HepG2 (cell line): Measurements from ENCODE around the gene SMIM36. TPM values are rescaled to one million over a fixed set of nuclear protein-coding genes. Genes with fewer than 3 reads are reported as not detected.

ENCODE experiments used
- ASH2L ChIP-seq: fragments of 300-600, 200-600 bp; sonication (generic); IDR thresholded peaks from 2 replicates; pipeline ENCODE4 v1.7.0; 2017; ENCODE audit warnings: low read depth, mild to moderate bottlenecking, moderate library complexity, mixed read lengths, low read length; ENCODE audit not compliant: insufficient read length
- EZH2 ChIP-seq: conservative IDR thresholded peaks from 2 replicates; pipeline ENCODE4 v1.6.1; 2012; ENCODE audit warnings: mild to moderate bottlenecking, low read depth, low read length, moderate library complexity
- FOSL1 ChIP-seq: sonication (generic); formaldehyde crosslinking; IDR thresholded peaks from 2 replicates; pipeline ENCODE4 v1.9.0; 2021; ENCODE audit warnings: missing genetic modification reagents, borderline replicate concordance
- HMG20B ChIP-seq: conservative IDR thresholded peaks from 2 replicates; pipeline ENCODE4 v1.6.1; 2016; ENCODE audit warnings: missing genetic modification reagents, missing compliant biosample characterization
- HNF4G ChIP-seq, 2 experiments: sonication (generic) in 1 of 2; formaldehyde crosslinking in 1 of 2; IDR thresholded peaks; 2 replicates each; pipeline versions ENCODE4 v1.4.0 to v1.6.1; 2011 to 2020; ENCODE audit warnings: borderline replicate concordance in 2 of 2, low read depth in 2 of 2, mild to moderate bottlenecking in 2 of 2, low read length in 1 of 2, missing genetic modification reagents in 1 of 2, moderate library complexity in 1 of 2
- HNRNPLL ChIP-seq: fragments of 200-400 bp; formaldehyde crosslinking; IDR thresholded peaks from 2 replicates; pipeline ENCODE4 v1.6.1; 2017; ENCODE audit warnings: mild to moderate bottlenecking, low read depth, low read length; ENCODE audit not compliant: poor library complexity, severe bottlenecking
- KDM3A ChIP-seq: IDR thresholded peaks from 2 replicates; pipeline ENCODE4 v1.6.1; 2018; ENCODE audit warnings: low read depth, missing compliant biosample characterization
- MEIS2 ChIP-seq: sonication (generic); formaldehyde crosslinking; IDR thresholded peaks from 2 replicates; pipeline ENCODE4 v1.9.0; 2021; ENCODE audit warnings: mild to moderate bottlenecking, missing genetic modification reagents
- MYC ChIP-seq: sonication (generic); formaldehyde crosslinking; IDR thresholded peaks from 2 replicates; pipeline ENCODE4 v1.9.0; 2021; ENCODE audit warnings: missing genetic modification reagents, borderline replicate concordance
- NFKBIZ ChIP-seq: IDR thresholded peaks from 2 replicates; pipeline ENCODE4 v1.6.1; 2018; ENCODE audit warnings: missing genetic modification reagents, missing compliant biosample characterization
- NONO ChIP-seq, 2 experiments: fragments of 450-650 bp in 1 of 2; sonication (generic) in 1 of 2; formaldehyde crosslinking in 1 of 2; IDR thresholded peaks in 1 of 2; conservative IDR thresholded peaks in 1 of 2; 2 replicates each; pipeline versions ENCODE4 v1.6.1 to v1.8.0; 2017 to 2022; ENCODE audit warnings: mild to moderate bottlenecking in 1 of 2, missing genetic modification reagents in 1 of 2, moderate library complexity in 1 of 2
- NR1H2 ChIP-seq: sonication (generic); formaldehyde crosslinking; IDR thresholded peaks from 2 replicates; pipeline ENCODE4 v1.8.1; 2022; ENCODE audit warnings: low read depth, missing genetic modification reagents, borderline replicate concordance
- PBX3 ChIP-seq: sonication (generic); formaldehyde crosslinking; IDR thresholded peaks from 2 replicates; pipeline ENCODE4 v1.8.1; 2023; ENCODE audit warnings: missing genetic modification reagents, inconsistent platforms, borderline replicate concordance
- REL ChIP-seq: sonication (generic); formaldehyde crosslinking; conservative IDR thresholded peaks from 2 replicates; pipeline ENCODE4 v1.8.0; 2022; ENCODE audit warnings: mild to moderate bottlenecking, missing genetic modification reagents, moderate library complexity
- RERE ChIP-seq: IDR thresholded peaks from 2 replicates; pipeline ENCODE4 v1.6.1; 2016; ENCODE audit warnings: low read depth, missing genetic modification reagents, missing compliant biosample characterization
- SP140L ChIP-seq: sonication (generic); formaldehyde crosslinking; IDR thresholded peaks from 2 replicates; pipeline ENCODE4 v1.4.0; 2020; ENCODE audit warnings: missing genetic modification reagents, borderline replicate concordance
- ZGPAT ChIP-seq: IDR thresholded peaks from 2 replicates; pipeline ENCODE4 v1.6.1; 2016; ENCODE audit warnings: mild to moderate bottlenecking
- ZNF484 ChIP-seq: sonication (generic); formaldehyde crosslinking; IDR thresholded peaks from 2 replicates; pipeline ENCODE4 v1.5.1; 2020; ENCODE audit warnings: mild to moderate bottlenecking, low read depth, missing genetic modification reagents, borderline replicate concordance
- polyA plus RNA-seq, 8 experiments: library from polyadenylated mRNA; depleted of rRNA in 3 of 8; stranded (reverse) in 7 of 8; unstranded in 1 of 8; fragments of >200 nt; fragmentation: Illumina TruSeq in 4 of 8; extraction: Trizol in 4 of 8; gene quantifications; 2 replicates each; pipeline versions ENCODE4 v1.2.1 to v1.2.3, GENCODE V29; 2011 to 2016; ENCODE audit warnings: low read depth in 4 of 8, missing spikeins in 1 of 8, mixed read lengths in 1 of 8; ENCODE audit not compliant: insufficient read depth in 1 of 8
- total RNA-seq, 5 experiments: library from RNA; depleted of rRNA; stranded (reverse); fragments of >200 nt; fragmentation: Illumina TruSeq; extraction: Trizol; gene quantifications; 2 replicates each; pipeline ENCODE4 v1.2.3, GENCODE V29; 2016; ENCODE audit warnings: low read depth in 1 of 5

SMIM36 gene
- total and polyA plus RNA-seq, 2 of the 13 experiments (the other 11 are each of a cell fraction or from before 2014, with no cell fraction given), result not detected

- TF ChIP-seq ZGPAT (CRISPR knock-in tag) (peak; percentile 15; the same call in 1 of the 2 replicates), RERE (CRISPR knock-in tag) (no peak), SP140L (0 out of 2 replicates have a peak, but pooled peaks have one; percentile 27), KDM3A (CRISPR knock-in tag) (no peak; the same call in 1 of the 2 replicates), NONO (IDR thresholded peaks at IDR 0.05) (no peak), NONO (CRISPR knock-in tag; conservative IDR thresholded peaks at IDR 0.05) (peak; percentile 81), NFKBIZ (CRISPR knock-in tag) (no peak; the same call in 1 of the 2 replicates), FOSL1 (CRISPR knock-in tag) (no peak), HNRNPLL (peak; percentile 56), MYC (peak; percentile 51; the same call in 1 of the 2 replicates), HNF4G (IDR thresholded peaks at IDR 0.05; ENCODE audit: borderline replicate concordance, low read depth, low read length) (no peak), HNF4G (CRISPR knock-in tag; IDR thresholded peaks at IDR 0.05; ENCODE audit: borderline replicate concordance, low read depth) (no peak), ZNF484 (CRISPR knock-in tag) (no peak), EZH2 (no peak), ASH2L (peak; percentile 69), MEIS2 (no peak), PBX3 (no peak), HMG20B (0 out of 2 replicates have a peak, but pooled peaks have one; percentile 28), REL (CRISPR knock-in tag) (peak; percentile 80), NR1H2 (CRISPR knock-in tag) (no peak)
Observed at GRCh38 chr17:55421179-55421934, 89.9 kb downstream of the SMIM36 start, which contains the start of gene MMD (continued).
